ENCODE results near the gene DKK2.

Gene DKK2

GRCh38 chr4:107035819-107036583 is at the start of gene DKK2:
TSS of gene DKK2 (minus strand) at chr4:107036313. CDS start at chr4:107035591, 722 bp downstream.
- FAIRE-seq (no peak), DNase-seq (ENCODE audit: low spot score) (no peak)

- no peak for FAIRE-seq
- DNase-seq (ENCODE audit: low spot score), result no peak
Measured at GRCh38 chr4:107077192-107077591, 41.1 kb upstream of the DKK2 start.

- FAIRE-seq (no peak), DNase-seq (ENCODE audit: low spot score) (no peak)
Measured at GRCh38 chr4:107072836-107073736, 37.0 kb upstream of the DKK2 start.

- FAIRE-seq (no peak), DNase-seq (ENCODE audit: low spot score) (no peak)
Measured at GRCh38 chr4:107071108-107071507, 35.0 kb upstream of the DKK2 start.

- no peak for DNase-seq (ENCODE audit: low spot score)
- no peak for FAIRE-seq
Measured at GRCh38 chr4:107069049-107069448, 32.9 kb upstream of the DKK2 start.

- FAIRE-seq (no peak), DNase-seq (ENCODE audit: low spot score) (no peak)
Measured at GRCh38 chr4:107068116-107068515, 32.0 kb upstream of the DKK2 start.

- FAIRE-seq, result no peak
- DNase-seq (ENCODE audit: low spot score), result no peak
Measured at GRCh38 chr4:107066621-107067020, 30.5 kb upstream of the DKK2 start.

- no peak for DNase-seq (ENCODE audit: low spot score)
- FAIRE-seq, result no peak
Measured at GRCh38 chr4:107065201-107065600, 29.1 kb upstream of the DKK2 start.

- DNase-seq (ENCODE audit: low spot score) (no peak), FAIRE-seq (no peak)
Measured at GRCh38 chr4:107060388-107060787, 24.3 kb upstream of the DKK2 start.

GRCh38 chr4:107058828-107059227 is 22.7 kb upstream of the DKK2 start:
- DNase-seq (ENCODE audit: low spot score) (no peak), FAIRE-seq (no peak)

- peak; percentile 10 for DNase-seq (ENCODE audit: low spot score)
- no peak for FAIRE-seq
Measured at GRCh38 chr4:107050525-107051135, 14.5 kb upstream of the DKK2 start.

- FAIRE-seq, result no peak
- DNase-seq (ENCODE audit: low spot score), result no peak
Measured at GRCh38 chr4:107046261-107046660, 10.1 kb upstream of the DKK2 start.

- DNase-seq (ENCODE audit: low spot score), result no peak
- FAIRE-seq, result no peak
Measured at GRCh38 chr4:107044170-107044569, 8.1 kb upstream of the DKK2 start.

- no peak for DNase-seq (ENCODE audit: low spot score)
- FAIRE-seq, result no peak
Measured at GRCh38 chr4:107037199-107037584, 1.1 kb upstream of the DKK2 start.

GRCh38 chr4:107036584-107037198 is 578 bp upstream of the DKK2 start:
- no peak for DNase-seq (ENCODE audit: low spot score)
- no peak for FAIRE-seq

GRCh38 chr4:107034996-107035818 is 906 bp downstream of the DKK2 start:
- no peak for FAIRE-seq
- no peak for DNase-seq (ENCODE audit: low spot score)

- DNase-seq (ENCODE audit: low spot score) (no peak), FAIRE-seq (no peak)
Measured at GRCh38 chr4:107034091-107034995, 1.8 kb downstream of the DKK2 start.

GRCh38 chr4:107027379-107027778 is 8.7 kb downstream of the DKK2 start:
- DNase-seq (ENCODE audit: low spot score) (no peak), FAIRE-seq (no peak)

- no peak for FAIRE-seq
- DNase-seq (ENCODE audit: low spot score), result no peak
Measured at GRCh38 chr4:107018344-107018735, 17.8 kb downstream of the DKK2 start.
